GM12878 (cell line): ENCODE results near the gene FRK. TPM values are rescaled to one million over a fixed set of nuclear protein-coding genes. Genes with fewer than 3 reads are reported as not detected.

Experiments used
- ATAC-seq: fragments of 200-7000 bp; cut with Tn5 transposase; 3 replicates; pipeline ENCODE4 v1.9.1; 2020; ENCODE audit warnings: mild to moderate bottlenecking, moderate library complexity
- BruUV-seq: library from RNA; stranded (reverse); fragments of 400-500 nt; replicated peaks from 2 replicates; lab custom pipeline; 2021; lab: Mats Ljungman, UMichigan
- CTCF ChIA-PET: fragments of 300-600 bp; sonication (Branson Sonifier 250); formaldehyde crosslinking; extraction: SDS; loops from one replicate; lab custom pipeline; 2021; ENCODE audit warnings: inconsistent platforms; lab: Yijun Ruan, JAX
- POLR2A ChIA-PET: fragments of 350-600 bp; formaldehyde crosslinking; extraction: SDS; loops from one replicate; lab custom pipeline; 2021; ENCODE audit warnings: inconsistent platforms; lab: Charles Lee
- RAD21 ChIA-PET: fragments of 300-600 bp; sonication (Branson Sonifier 250); formaldehyde crosslinking; loops from one replicate; lab custom pipeline; 2023; ENCODE audit warnings: antibody characterized with exemption; ENCODE audit not compliant: unreplicated experiment; lab: Charles Lee
- SMC1A ChIA-PET: fragments of 300-600 bp; sonication (Branson Sonifier 250); formaldehyde crosslinking; loops from one replicate; lab custom pipeline; 2023; ENCODE audit not compliant: unreplicated experiment, uncharacterized antibody; lab: Charles Lee
- DNase-seq: peaks from one replicate; pipeline ENCODE4 v3.0.0-alpha.2; 2011; ENCODE audit warnings: low read depth, low spot score
- FAIRE-seq: peaks from 3 replicates; lab custom pipeline; 2011; peaks lifted over from hg19 to GRCh38; lab: Jason Lieb, UNC
- H2AFZ ChIP-seq: 2 replicates; pipeline ENCODE4 v1.6.0; 2011; ENCODE audit warnings: low read depth, low read length, control low read depth; ENCODE audit not compliant: control insufficient read depth
- H3K27ac ChIP-seq: 2 replicates; pipeline ENCODE4 v1.5.1; 2011; ENCODE audit warnings: control low read depth; ENCODE audit not compliant: control insufficient read depth, insufficient read depth
- H3K27me3 ChIP-seq, 2 experiments: replicated peaks in 1 of 2; 2 replicates each; pipeline versions ENCODE4 v1.6.0 to v1.6.1; 2011; ENCODE audit warnings: low read length in 1 of 2; ENCODE audit not compliant: control insufficient read depth in 2 of 2, insufficient read depth in 2 of 2
- H3K36me3 ChIP-seq, 2 experiments: 2 replicates each; pipeline ENCODE4 v1.5.1; 2011; ENCODE audit warnings: low read length in 1 of 2; ENCODE audit not compliant: control insufficient read depth in 2 of 2, insufficient read depth in 2 of 2
- H3K4me1 ChIP-seq: 2 replicates; pipeline ENCODE4 v1.6.1; 2011; ENCODE audit warnings: mild to moderate bottlenecking, low read length, moderate library complexity, mixed read lengths; ENCODE audit not compliant: control insufficient read depth, insufficient read depth
- H3K4me2 ChIP-seq: 2 replicates; pipeline ENCODE4 v1.6.0; 2011; ENCODE audit warnings: control low read depth; ENCODE audit not compliant: control insufficient read depth, insufficient read depth
- H3K4me3 ChIP-seq: fragments of 200-600 bp; sonication (generic); 2 replicates; pipeline ENCODE4 v1.5.1; 2016
- H3K79me2 ChIP-seq: 2 replicates; pipeline ENCODE4 v1.6.0; 2011; ENCODE audit warnings: low read length; ENCODE audit not compliant: control insufficient read depth, insufficient read depth
- H3K9ac ChIP-seq: 2 replicates; pipeline ENCODE4 v1.8.0; 2011; ENCODE audit warnings: low read length, control low read depth, mixed read lengths; ENCODE audit not compliant: control insufficient read depth, insufficient read depth
- H3K9me3 ChIP-seq: replicated peaks from 3 replicates; pipeline ENCODE4 v1.5.1; 2011; ENCODE audit warnings: mild to moderate bottlenecking, low read length; ENCODE audit not compliant: control insufficient read depth, insufficient read depth
- H4K20me1 ChIP-seq: 2 replicates; pipeline ENCODE4 v1.6.0; 2011; ENCODE audit not compliant: control insufficient read depth, insufficient read depth
- ATF7 ChIP-seq: fragments of 450-650 bp; IDR thresholded peaks from 2 replicates; pipeline ENCODE4 v1.6.1; 2016; ENCODE audit warnings: low read depth, mild to moderate bottlenecking
- FOXK2 ChIP-seq: fragments of 450-650 bp; IDR thresholded peaks from 2 replicates; pipeline ENCODE4 v1.6.1; 2017; ENCODE audit warnings: mild to moderate bottlenecking, moderate library complexity
- GABPA ChIP-seq: IDR thresholded peaks from 2 replicates; pipeline ENCODE4 v1.6.1; 2014; ENCODE audit warnings: antibody characterized with exemption, low read depth, mild to moderate bottlenecking, inconsistent platforms
- IKZF2 ChIP-seq, 2 experiments: fragments of 450-650 bp; IDR thresholded peaks; 2 replicates each; pipeline ENCODE4 v1.6.1; 2017; ENCODE audit warnings: mild to moderate bottlenecking in 2 of 2, moderate library complexity in 2 of 2
- MTA3 ChIP-seq: IDR thresholded peaks from 2 replicates; pipeline ENCODE4 v1.6.1; 2012; ENCODE audit warnings: low read length, inconsistent platforms, borderline replicate concordance
- NR2C2 ChIP-seq: IDR thresholded peaks from 2 replicates; pipeline ENCODE4 v1.6.1; 2011; ENCODE audit warnings: borderline replicate concordance, low read depth; ENCODE audit not compliant: control insufficient read depth, insufficient read length
- NR2F1 ChIP-seq: fragments of 450-650 bp; conservative IDR thresholded peaks from 2 replicates; pipeline ENCODE4 v1.6.1; 2017; ENCODE audit warnings: mild to moderate bottlenecking
- PAX8 ChIP-seq: fragments of 450-650 bp; IDR thresholded peaks from 2 replicates; pipeline ENCODE4 v1.6.1; 2017; ENCODE audit warnings: mild to moderate bottlenecking, moderate library complexity
- RB1 ChIP-seq: fragments of 450-650 bp; formaldehyde crosslinking; IDR thresholded peaks from 2 replicates; pipeline ENCODE4 v1.6.1; 2017; ENCODE audit warnings: mild to moderate bottlenecking, borderline replicate concordance
- RELA ChIP-seq: fragments of 450-650 bp; IDR thresholded peaks from 2 replicates; pipeline ENCODE4 v1.8.0; 2014; ENCODE audit warnings: borderline replicate concordance; ENCODE audit not compliant: partially characterized antibody
- RELB ChIP-seq: fragments of 450-650 bp; IDR thresholded peaks from 2 replicates; pipeline ENCODE4 v1.6.1; 2017; ENCODE audit warnings: low read depth, mild to moderate bottlenecking, moderate library complexity
- SPI1 ChIP-seq: IDR thresholded peaks from 2 replicates; pipeline ENCODE4 v1.6.1; 2011; ENCODE audit warnings: low read depth, mild to moderate bottlenecking, low read length, moderate library complexity, borderline replicate concordance; ENCODE audit not compliant: insufficient read depth
- TBL1XR1 ChIP-seq: IDR thresholded peaks from 2 replicates; pipeline ENCODE4 v1.6.1; 2012; ENCODE audit warnings: low read depth, low read length, improper control_type of control experiment
- ZNF622 ChIP-seq: fragments of 450-650 bp; IDR thresholded peaks from 2 replicates; pipeline ENCODE4 v1.6.1; 2017; ENCODE audit warnings: mild to moderate bottlenecking, inconsistent platforms
- WGBS: methylation state at CpG from one replicate; pipeline ENCODE4 v1.1.6; 2016; ENCODE audit warnings: low lambda C conversion rate; ENCODE audit not compliant: insufficient replicate concordance, insufficient coverage; ENCODE audit errors: missing lambda C conversion rate; 5-methylcytosine and 5-hydroxymethylcytosine counted together
- in situ Hi-C: fragments of 300-500 bp; cut with MboI; formaldehyde crosslinking; loops from 9 replicates; pipeline ENCODE4 v1.14.3; 2018; ENCODE audit warnings: mixed read lengths
- intact Hi-C: fragments of 100-400 bp; cut with micrococcal nuclease; formaldehyde crosslinking; loops from one replicate; pipeline ENCODE4 v1.14.2; 2022; ENCODE audit not compliant: unreplicated experiment
- polyA plus RNA-seq, 11 experiments: library from polyadenylated mRNA; depleted of rRNA in 4 of 11; unstranded in 6 of 11; stranded (reverse) in 5 of 11; fragments of >200 nt; fragmentation: Nextera tagmentation in 4 of 11; fragmentation: Illumina TruSeq in 1 of 11; extraction: Ambion mirVana in 4 of 11; extraction: Trizol in 1 of 11; gene quantifications; 1 replicate in 1 of 11; 2 replicates in 10 of 11; pipeline versions ENCODE4 v1.2.1 to v1.2.3, GENCODE V29; 2011 to 2016; ENCODE audit warnings: inconsistent platforms in 2 of 11, missing spikeins in 2 of 11, low read depth in 1 of 11
- total RNA-seq, 4 experiments: library from RNA; depleted of rRNA in 3 of 4; stranded (reverse); fragments of >200 nt in 3 of 4; fragmentation: Illumina TruSeq in 1 of 4; extraction: Trizol in 1 of 4; gene quantifications; 2 replicates each; pipeline versions ENCODE4 v1.2.1 to v1.2.3, GENCODE V29; 2013 to 2021
- TF ChIP-seq, protein P1 (sequence below): fragments of 450-650 bp; IDR thresholded peaks from 2 replicates; pipeline ENCODE4 v1.6.1; 2017; ENCODE audit warnings: antibody characterized with exemption, mild to moderate bottlenecking, moderate library complexity
- TF ChIP-seq, protein P2 (sequence below): IDR thresholded peaks from 2 replicates; pipeline ENCODE4 v1.6.1; 2011; ENCODE audit warnings: low read depth, low read length, improper control_type of control experiment, borderline replicate concordance
- TF ChIP-seq, protein P3 (sequence below), 3 experiments: IDR thresholded peaks in 2 of 3; conservative IDR thresholded peaks in 1 of 3; 2 replicates each; pipeline ENCODE4 v1.5.1; 2011; ENCODE audit warnings: low read depth in 3 of 3, low read length in 3 of 3, mild to moderate bottlenecking in 3 of 3, control low read depth in 2 of 3, moderate library complexity in 2 of 3, inconsistent platforms in 1 of 3, mixed read lengths in 1 of 3; ENCODE audit not compliant: control insufficient read depth in 2 of 3, insufficient read depth in 1 of 3; ENCODE audit errors: extremely low read depth in 1 of 3

Gene FRK
- total and polyA plus RNA-seq, 10 of the 15 experiments (the other 5 are each of a cell fraction or from before 2014, with no cell fraction given), result 0.29 to 2.4 (median 1.2) TPM

DNA sequence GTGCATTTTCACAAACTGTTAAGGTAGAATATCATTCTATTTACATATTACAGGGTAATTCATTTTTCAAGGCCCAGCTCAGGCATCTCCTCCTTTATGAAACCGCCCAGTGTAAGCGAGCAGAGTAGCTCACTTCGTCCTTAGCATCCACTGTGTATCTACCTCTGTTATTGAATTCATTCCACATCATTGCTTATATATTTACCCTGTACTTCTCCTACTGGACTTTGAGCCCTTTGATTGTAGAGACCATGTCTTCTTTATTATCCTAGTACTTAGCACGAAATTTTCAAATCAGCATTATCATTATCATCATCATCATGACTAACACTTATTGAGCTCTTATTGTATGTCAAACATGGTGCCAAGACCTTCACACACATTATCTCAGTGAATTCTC, 76.7 kb downstream of the FRK start:
- no peak overlapping the region for H3K9ac ChIP-seq
- 89% methylated on average over 4 of the region's 4 CpGs for WGBS
- FAIRE-seq (no peak), ATAC-seq (no peak), DNase-seq (no peak)
- H3K4me2 ChIP-seq, result no peak overlapping the region
- intact Hi-C loops, result no loop called here
- H3K4me1 ChIP-seq, result no peaks in the 10 kb centered on the region
- H3K4me3 ChIP-seq, result no peak overlapping the region
- H3K9me3 ChIP-seq, result no peaks in the 10 kb centered on the region
- SMC1A ChIA-PET, result interaction anchor here (0.5 to 1.5 kb wide), 3 partner anchors 11 to 129 kb away, joined by 3 to 4 read pairs (median 4); no protein-coding TSS in a partner anchor
- in situ Hi-C loops, result no loop called here
- RAD21 ChIA-PET, result interaction anchor here (0.6 kb wide), 1 partner anchor 72 kb away, joined by 4 read pairs; no protein-coding TSS in a partner anchor
- CTCF ChIA-PET, result interaction anchor here (1.1 to 1.6 kb wide), 2 partner anchors 12 to 133 kb away, joined by 3 to 5 read pairs; no protein-coding TSS in a partner anchor
- no peak overlapping the region for H3K27ac ChIP-seq
- no peak overlapping the region for H2AFZ ChIP-seq
- H4K20me1 ChIP-seq, result no peaks in the 10 kb centered on the region
- POLR2A ChIA-PET, result no interaction called here
- no peaks in the 10 kb centered on the region for H3K27me3 ChIP-seq
- no TSS peak for BruUV-seq
- no peaks in the 10 kb centered on the region for H3K79me2 ChIP-seq
- no peaks in the 10 kb centered on the region for H3K36me3 ChIP-seq
- TF ChIP-seq TBL1XR1 (no peak), RB1 (no peak), RELA (no peak), FOXK2 (no peak), NR2F1 (no peak), SPI1 (no peak), IKZF2 (IDR thresholded peaks at IDR 0.05) (no peak), NR2C2 (no peak), ATF7 (no peak), GABPA (no peak), RELB (no peak), MTA3 (no peak), ZNF622 (no peak), PAX8 (no peak)
- TF ChIP-seq, protein P1, sequence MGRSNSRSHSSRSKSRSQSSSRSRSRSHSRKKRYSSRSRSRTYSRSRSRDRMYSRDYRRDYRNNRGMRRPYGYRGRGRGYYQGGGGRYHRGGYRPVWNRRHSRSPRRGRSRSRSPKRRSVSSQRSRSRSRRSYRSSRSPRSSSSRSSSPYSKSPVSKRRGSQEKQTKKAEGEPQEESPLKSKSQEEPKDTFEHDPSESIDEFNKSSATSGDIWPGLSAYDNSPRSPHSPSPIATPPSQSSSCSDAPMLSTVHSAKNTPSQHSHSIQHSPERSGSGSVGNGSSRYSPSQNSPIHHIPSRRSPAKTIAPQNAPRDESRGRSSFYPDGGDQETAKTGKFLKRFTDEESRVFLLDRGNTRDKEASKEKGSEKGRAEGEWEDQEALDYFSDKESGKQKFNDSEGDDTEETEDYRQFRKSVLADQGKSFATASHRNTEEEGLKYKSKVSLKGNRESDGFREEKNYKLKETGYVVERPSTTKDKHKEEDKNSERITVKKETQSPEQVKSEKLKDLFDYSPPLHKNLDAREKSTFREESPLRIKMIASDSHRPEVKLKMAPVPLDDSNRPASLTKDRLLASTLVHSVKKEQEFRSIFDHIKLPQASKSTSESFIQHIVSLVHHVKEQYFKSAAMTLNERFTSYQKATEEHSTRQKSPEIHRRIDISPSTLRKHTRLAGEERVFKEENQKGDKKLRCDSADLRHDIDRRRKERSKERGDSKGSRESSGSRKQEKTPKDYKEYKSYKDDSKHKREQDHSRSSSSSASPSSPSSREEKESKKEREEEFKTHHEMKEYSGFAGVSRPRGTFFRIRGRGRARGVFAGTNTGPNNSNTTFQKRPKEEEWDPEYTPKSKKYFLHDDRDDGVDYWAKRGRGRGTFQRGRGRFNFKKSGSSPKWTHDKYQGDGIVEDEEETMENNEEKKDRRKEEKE, result no peak
- TF ChIP-seq, protein P2, sequence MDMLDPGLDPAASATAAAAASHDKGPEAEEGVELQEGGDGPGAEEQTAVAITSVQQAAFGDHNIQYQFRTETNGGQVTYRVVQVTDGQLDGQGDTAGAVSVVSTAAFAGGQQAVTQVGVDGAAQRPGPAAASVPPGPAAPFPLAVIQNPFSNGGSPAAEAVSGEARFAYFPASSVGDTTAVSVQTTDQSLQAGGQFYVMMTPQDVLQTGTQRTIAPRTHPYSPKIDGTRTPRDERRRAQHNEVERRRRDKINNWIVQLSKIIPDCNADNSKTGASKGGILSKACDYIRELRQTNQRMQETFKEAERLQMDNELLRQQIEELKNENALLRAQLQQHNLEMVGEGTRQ, result no peak
- TF ChIP-seq, protein P3, sequence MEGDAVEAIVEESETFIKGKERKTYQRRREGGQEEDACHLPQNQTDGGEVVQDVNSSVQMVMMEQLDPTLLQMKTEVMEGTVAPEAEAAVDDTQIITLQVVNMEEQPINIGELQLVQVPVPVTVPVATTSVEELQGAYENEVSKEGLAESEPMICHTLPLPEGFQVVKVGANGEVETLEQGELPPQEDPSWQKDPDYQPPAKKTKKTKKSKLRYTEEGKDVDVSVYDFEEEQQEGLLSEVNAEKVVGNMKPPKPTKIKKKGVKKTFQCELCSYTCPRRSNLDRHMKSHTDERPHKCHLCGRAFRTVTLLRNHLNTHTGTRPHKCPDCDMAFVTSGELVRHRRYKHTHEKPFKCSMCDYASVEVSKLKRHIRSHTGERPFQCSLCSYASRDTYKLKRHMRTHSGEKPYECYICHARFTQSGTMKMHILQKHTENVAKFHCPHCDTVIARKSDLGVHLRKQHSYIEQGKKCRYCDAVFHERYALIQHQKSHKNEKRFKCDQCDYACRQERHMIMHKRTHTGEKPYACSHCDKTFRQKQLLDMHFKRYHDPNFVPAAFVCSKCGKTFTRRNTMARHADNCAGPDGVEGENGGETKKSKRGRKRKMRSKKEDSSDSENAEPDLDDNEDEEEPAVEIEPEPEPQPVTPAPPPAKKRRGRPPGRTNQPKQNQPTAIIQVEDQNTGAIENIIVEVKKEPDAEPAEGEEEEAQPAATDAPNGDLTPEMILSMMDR (IDR thresholded peaks at IDR 0.05 in 2 of 3, conservative IDR thresholded peaks at IDR 0.05 in 1 of 3; ENCODE audit: control insufficient read depth in 2 of 3, extremely low read depth in 1 of 3, insufficient read depth in 1 of 3, low read depth in 3 of 3, low read length in 3 of 3), result no peak
